ENCODE measurements around the gene ADARB1.

The ADARB1 gene

GRCh38 chr21:45175326-45176095 is 101.1 kb downstream of the ADARB1 start (continued):
- TF ChIP-seq PRDM10 (tag by site-specific recombination; IDR thresholded peaks at IDR 0.05) (no peak), ZBTB10 (tag by site-specific recombination; IDR thresholded peaks at IDR 0.05) (no peak), ZNF16 (tag by site-specific recombination; IDR thresholded peaks at IDR 0.05; ENCODE audit: low read depth) (no peak), BCL11A (tag by site-specific recombination; IDR thresholded peaks at IDR 0.05; ENCODE audit: low read depth) (no peak)

- POLR2A ChIA-PET: no interaction called here
- TF ChIP-seq ZSCAN18 (tag by site-specific recombination; IDR thresholded peaks at IDR 0.05): no peak
- TF ChIP-seq ZNF133 (tag by site-specific recombination; IDR thresholded peaks at IDR 0.05): no peak
- no peak for TF ChIP-seq MZF1 (tag by site-specific recombination; IDR thresholded peaks at IDR 0.05; ENCODE audit: borderline replicate concordance)
- no peak for TF ChIP-seq ZNF366 (tag by site-specific recombination; conservative IDR thresholded peaks at IDR 0.05)
- TF ChIP-seq KLF16 (tag by site-specific recombination; IDR thresholded peaks at IDR 0.05): no peak
- Histone ChIP-seq H3K9me3 (ENCODE audit: control insufficient read depth, insufficient read depth, low read depth, low read length) (no peaks in the 10 kb centered on the region), H3K4me3 (ENCODE audit: low read depth, low read length) (no peak overlapping the region), H3K36me3 (ENCODE audit: control insufficient read depth in 2 of 2, insufficient read depth in 1 of 2, low read length in 2 of 2) (peaks cover 0 to 6% of the 10 kb centered on the region in 2 experiments; a peak in 1 of 3 replicates), H3K4me1 (ENCODE audit: control insufficient read depth, insufficient read depth, low read length) (no peaks in the 10 kb centered on the region), H3K27ac (ENCODE audit: extremely low read depth, low read depth, low read length) (no peak overlapping the region)
- CTCF ChIA-PET: interaction anchor here (1.3 kb wide), 1 partner anchor 35 kb away, joined by 4 read pairs; no protein-coding TSS in a partner anchor
These were observed 101.8 kb downstream of the ADARB1 start for GRCh38 chr21:45176141-45176540.

- POLR2A ChIA-PET: no interaction called here
- no peaks in the 10 kb centered on the region for H3K4me1 ChIP-seq (ENCODE audit: control insufficient read depth, insufficient read depth, low read length)
- H3K36me3 ChIP-seq (ENCODE audit: control insufficient read depth in 2 of 2, insufficient read depth in 1 of 2, low read length in 2 of 2): peaks cover 0 to 13% of the 10 kb centered on the region in 2 experiments; a peak in 1 of 3 replicates
- H3K9me3 ChIP-seq (ENCODE audit: control insufficient read depth, insufficient read depth, low read depth, low read length): no peaks in the 10 kb centered on the region
- CTCF ChIA-PET: interaction anchor here (1.3 kb wide), 1 partner anchor 36 kb away, joined by 4 read pairs; no protein-coding TSS in a partner anchor
- H3K27ac ChIP-seq (ENCODE audit: extremely low read depth, low read depth, low read length): no peak overlapping the region
- H3K4me3 ChIP-seq (ENCODE audit: low read depth, low read length): no peak overlapping the region
- TF ChIP-seq PRDM4 (tag by site-specific recombination; IDR thresholded peaks at IDR 0.05) (no peak), SP2 (tag by site-specific recombination; IDR thresholded peaks at IDR 0.05) (no peak), ZNF175 (tag by site-specific recombination; IDR thresholded peaks at IDR 0.05) (no peak), ZNF433 (tag by site-specific recombination; IDR thresholded peaks at IDR 0.05; ENCODE audit: low read depth) (no peak), ZSCAN16 (tag by site-specific recombination; IDR thresholded peaks at IDR 0.05) (no peak), SETDB1 (IDR thresholded peaks at IDR 0.05; ENCODE audit: insufficient read length, low read length) (no peak), ZNF600 (tag by site-specific recombination; IDR thresholded peaks at IDR 0.05) (no peak), FEZF1 (tag by site-specific recombination; IDR thresholded peaks at IDR 0.05) (no peak), ZNF629 (tag by site-specific recombination; IDR thresholded peaks at IDR 0.05) (no peak), ZNF514 (tag by site-specific recombination; IDR thresholded peaks at IDR 0.05) (no peak), ZNF112 (tag by site-specific recombination; IDR thresholded peaks at IDR 0.05) (no peak), ZNF18 (tag by site-specific recombination; IDR thresholded peaks at IDR 0.05) (no peak)
These were observed 102.7 kb downstream of the ADARB1 start for GRCh38 chr21:45177039-45177438.
